Fibroblast of lung (primary cell): ENCODE results near the gene DKKL1.

Source experiments
- CTCF ChIP-seq, 2 donors: IDR thresholded peaks in 1 of 2; conservative IDR thresholded peaks in 1 of 2; 1 replicate in 1 of 2; 2 replicates in 1 of 2; pipeline ENCODE4 v1.5.1; 2011 to 2012; ENCODE audit warnings: low read length in 2 of 2, control low read depth in 1 of 2, inconsistent platforms in 1 of 2, low read depth in 1 of 2, mild to moderate bottlenecking in 1 of 2
- EZH2 ChIP-seq: IDR thresholded peaks from 2 replicates; pipeline ENCODE4 v1.5.1; 2012; ENCODE audit warnings: low read length, control low read depth, mild to moderate bottlenecking; ENCODE audit errors: missing control alignments

- TF ChIP-seq EZH2: no peak
- no peak for TF ChIP-seq CTCF (conservative IDR thresholded peaks at IDR 0.05 in 1 of 2, IDR thresholded peaks at IDR 0.05 in 1 of 2; ENCODE audit: low read depth in 1 of 2, low read length in 2 of 2)
These were observed 2.1 kb upstream of the DKKL1 start for GRCh38 chr19:49361438-49362047.
